Stomach (tissue), 9 donors: ENCODE results near the gene CENPQ. TPM values are rescaled to one million over a fixed set of nuclear protein-coding genes. Genes with fewer than 3 reads are reported as not detected.

Experiments used
- DNase-seq, 2 donors: peaks; one replicate each; pipeline versions ENCODE4 v3.0.0 to v3.0.0-alpha.2; 2013 to 2019
- H3K27ac ChIP-seq, 5 donors: fragments of 200-600 bp in 4 of 5; sonication (generic) in 4 of 5; one replicate each; pipeline ENCODE4 v1.5.1; 2013 to 2019; ENCODE audit warnings: mild to moderate bottlenecking in 1 of 5, moderate library complexity in 1 of 5
- H3K27me3 ChIP-seq, 3 donors: fragments of 200-600 bp; sonication (generic); one replicate each; pipeline ENCODE4 v1.5.1; 2017 to 2019; ENCODE audit warnings: mixed run types in 1 of 3
- H3K36me3 ChIP-seq, 4 donors: fragments of 200-600 bp; sonication (generic); 1 replicate in 3 of 4; 2 replicates in 1 of 4; pipeline ENCODE4 v1.5.1; 2016 to 2019
- H3K4me1 ChIP-seq, 4 donors: fragments of 200-600 bp; sonication (generic); one replicate each; pipeline ENCODE4 v1.5.1; 2016 to 2019
- H3K4me3 ChIP-seq, 4 donors: fragments of 200-600 bp; sonication (generic) in 3 of 4; one replicate each; pipeline ENCODE4 v1.5.1; 2016 to 2019; ENCODE audit warnings: mild to moderate bottlenecking in 1 of 4
- H3K9me3 ChIP-seq, 4 donors: fragments of 200-600 bp; sonication (generic); one replicate each; pipeline ENCODE4 v1.5.1; 2016 to 2019
- CTCF ChIP-seq, 7 experiments: fragments of 450-650 bp in 4 of 7; fragments of 200-600 bp in 3 of 7; sonication (generic) in 3 of 7; IDR thresholded peaks; one replicate each; pipeline ENCODE4 v1.5.1; 2016 to 2019; ENCODE audit warnings: antibody characterized with exemption in 7 of 7, control low read depth in 2 of 7, mild to moderate bottlenecking in 1 of 7
- EP300 ChIP-seq: sonication (generic); formaldehyde crosslinking; IDR thresholded peaks from one replicate; pipeline ENCODE4 v1.6.1; 2017; ENCODE audit warnings: antibody characterized with exemption
- POLR2A ChIP-seq, 4 donors: fragments of 450-650 bp; IDR thresholded peaks; one replicate each; pipeline ENCODE4 v1.6.1; 2016; ENCODE audit warnings: antibody characterized with exemption in 4 of 4, control low read depth in 2 of 4, mild to moderate bottlenecking in 1 of 4, moderate library complexity in 1 of 4
- POLR2AphosphoS5 ChIP-seq, 3 donors: sonication (generic); formaldehyde crosslinking; IDR thresholded peaks; one replicate each; pipeline ENCODE4 v1.6.1; 2016; ENCODE audit warnings: antibody characterized with exemption in 3 of 3
- WGBS, 5 donors: extraction: QIAGEN DNeasy Blood & Tissue Kit in 3 of 5; methylation state at CpG; one replicate each; pipeline versions ENCODE4 v1.1.5 to v1.1.7; 2013 to 2018; 5-methylcytosine and 5-hydroxymethylcytosine counted together
- intact Hi-C: fragments of 100-400 bp; cut with DNase I; formaldehyde crosslinking; loops from one replicate; pipeline ENCODE4 v1.15.1; 2023; ENCODE audit warnings: low total_unique reads
- polyA plus RNA-seq, 3 donors: library from polyadenylated mRNA; stranded (reverse); fragments of 200-250 nt; gene quantifications; one replicate each; pipeline ENCODE4 v1.2.3, GENCODE V29; 2013
- total RNA-seq, 5 donors: library from RNA; depleted of rRNA; stranded (reverse); fragments of >200 nt; gene quantifications; one replicate each; pipeline versions ENCODE4 v1.1.0 to v1.2.3, GENCODE V29; 2014 to 2016
- donor health status: healthy with polysubstance abuse.
- donor health status: Bipolar disorder and iron deficiency.
- donor health status: healthy.

Gene CENPQ
- total and polyA plus RNA-seq, 8 donors = 0.43 to 18.3 (median 4.6) TPM; not detected in 1

- peaks cover 6 to 64% (median 51%) of the 10 kb centered on the region in 4 donors for H3K36me3 ChIP-seq
- TF ChIP-seq CTCF (IDR thresholded peaks at IDR 0.05) = no peak
- 63 to 81% (median 76%) methylated on average over 4 of the region's 4 CpGs for WGBS, 5 donors
- no peak for DNase-seq
- peaks cover 7 to 37% (median 24%) of the 10 kb centered on the region in 4 donors for H3K4me1 ChIP-seq
- no peak overlapping the region for H3K27ac ChIP-seq
- H3K4me3 ChIP-seq = no peak overlapping the region
- H3K27me3 ChIP-seq = no peaks in the 10 kb centered on the region
- intact Hi-C loops = no loop called here
- H3K9me3 ChIP-seq = no peaks in the 10 kb centered on the region
These were observed 5.4 kb upstream of the CENPQ start for GRCh38 chr6:49457771-49458170.

- peaks cover 12 to 57% (median 34%) of the 10 kb centered on the region in 4 donors for H3K4me1 ChIP-seq
- peak in 1 of 2 donors; percentile 37 for DNase-seq
- peak overlapping the region in 4 of 5 donors; percentile 84 to 96 (median 86) for H3K27ac ChIP-seq
- intact Hi-C loops = no loop called here
- H3K27me3 ChIP-seq = no peaks in the 10 kb centered on the region
- H3K4me3 ChIP-seq = peak overlapping the region; percentile 71 to 83 (median 78)
- peaks cover 0 to 22% (median 17%) of the 10 kb centered on the region in 4 donors for H3K36me3 ChIP-seq
- no peaks in the 10 kb centered on the region for H3K9me3 ChIP-seq
- TF ChIP-seq POLR2AphosphoS5 (IDR thresholded peaks at IDR 0.05) (no peak), EP300 (no peak), CTCF (IDR thresholded peaks at IDR 0.05) (no peak), POLR2A (IDR thresholded peaks at IDR 0.05) (no peak)
- WGBS, 5 donors = 30 to 41% (median 34%) methylated on average over 3 of the region's 3 CpGs
These were observed 1.1 kb upstream of the CENPQ start for GRCh38 chr6:49462071-49462470.

GRCh38 chr6:49462599-49462926 lies 607 bp upstream of the CENPQ start:
- Histone ChIP-seq H3K27ac (peak overlapping the region; percentile 73 to 96 (median 86)), H3K27me3 (no peaks in the 10 kb centered on the region), H3K36me3 (peaks cover 0 to 18% (median 13%) of the 10 kb centered on the region in 4 donors), H3K4me3 (peak overlapping the region; percentile 71 to 83 (median 78)), H3K9me3 (no peaks in the 10 kb centered on the region), H3K4me1 (peaks cover 12 to 57% (median 34%) of the 10 kb centered on the region in 4 donors)
- intact Hi-C loops = no loop called here
- TF ChIP-seq POLR2A (IDR thresholded peaks at IDR 0.05) = no peak
- no peak for TF ChIP-seq POLR2AphosphoS5 (IDR thresholded peaks at IDR 0.05)
- TF ChIP-seq EP300 = no peak
- peak in 1 of 2 donors; percentile 35 for DNase-seq
- WGBS, 5 donors = 0 to 2% (median 1%) methylated on average over 7 of the region's 7 CpGs

- DNase-seq = no peak
- peak overlapping the region in 4 of 5 donors; percentile 84 to 96 (median 86) for H3K27ac ChIP-seq
- intact Hi-C loops = no loop called here
- no peaks in the 10 kb centered on the region for H3K9me3 ChIP-seq
- 0 to 3% (median 0%) methylated on average over 4 of the region's 4 CpGs for WGBS, 5 donors
- peaks cover 0 to 7% (median 5%) of the 10 kb centered on the region in 4 donors for H3K36me3 ChIP-seq
- peak overlapping the region; percentile 71 to 83 (median 78) for H3K4me3 ChIP-seq
- no peaks in the 10 kb centered on the region for H3K27me3 ChIP-seq
- peaks cover 12 to 57% (median 34%) of the 10 kb centered on the region in 4 donors for H3K4me1 ChIP-seq
- no peak for TF ChIP-seq POLR2A (IDR thresholded peaks at IDR 0.05)
- no peak for TF ChIP-seq EP300
- no peak for TF ChIP-seq POLR2AphosphoS5 (IDR thresholded peaks at IDR 0.05)
- no peak for TF ChIP-seq CTCF (IDR thresholded peaks at IDR 0.05)
These were observed 420 bp downstream of the CENPQ start for GRCh38 chr6:49463612-49463967.

GRCh38 chr6:49464691-49465090 lies 1.5 kb downstream of the CENPQ start:
- H3K4me3 ChIP-seq = no peak overlapping the region
- intact Hi-C loops = no loop called here
- H3K4me1 ChIP-seq = peaks cover 12 to 49% (median 30%) of the 10 kb centered on the region in 4 donors
- WGBS, 5 donors = 93 to 98% (median 96%) methylated on average over 2 of the region's 2 CpGs
- H3K27me3 ChIP-seq = no peaks in the 10 kb centered on the region
- H3K9me3 ChIP-seq = no peaks in the 10 kb centered on the region
- DNase-seq = no peak
- TF ChIP-seq EP300 (no peak), CTCF (IDR thresholded peaks at IDR 0.05) (no peak), POLR2AphosphoS5 (IDR thresholded peaks at IDR 0.05) (no peak), POLR2A (IDR thresholded peaks at IDR 0.05) (no peak)
- H3K27ac ChIP-seq = no peak overlapping the region
- H3K36me3 ChIP-seq = no peaks in the 10 kb centered on the region
